Skeletal muscle tissue (tissue), 4 donors: Measurements from ENCODE around the gene FZD10. TPM values are rescaled to one million over a fixed set of nuclear protein-coding genes. Genes with fewer than 3 reads are reported as not detected.

Source experiments
- H3K27ac ChIP-seq: one replicate; pipeline ENCODE4 v1.7.0; 2013; ENCODE audit warnings: mild to moderate bottlenecking, low read depth, low read length, inconsistent platforms
- H3K27me3 ChIP-seq, 3 donors: one replicate each; pipeline ENCODE4 v1.7.0; 2013; ENCODE audit warnings: low read length in 3 of 3; ENCODE audit not compliant: control insufficient read depth in 3 of 3, insufficient read depth in 3 of 3
- H3K36me3 ChIP-seq, 3 donors: one replicate each; pipeline ENCODE4 v1.7.0; 2013; ENCODE audit warnings: low read length in 3 of 3; ENCODE audit not compliant: control insufficient read depth in 3 of 3, insufficient read depth in 3 of 3
- H3K4me1 ChIP-seq, 3 donors: one replicate each; pipeline ENCODE4 v1.7.0; 2013; ENCODE audit warnings: low read length in 3 of 3, mild to moderate bottlenecking in 3 of 3; ENCODE audit not compliant: control insufficient read depth in 3 of 3, insufficient read depth in 3 of 3
- H3K4me3 ChIP-seq, 3 donors: one replicate each; pipeline ENCODE4 v1.7.0; 2013; ENCODE audit warnings: low read length in 3 of 3
- H3K9ac ChIP-seq, 3 donors: one replicate each; pipeline ENCODE4 v1.7.0; 2013; ENCODE audit warnings: low read length in 3 of 3, mild to moderate bottlenecking in 3 of 3, moderate library complexity in 2 of 3, low read depth in 1 of 3
- H3K9me3 ChIP-seq, 3 donors: one replicate each; pipeline ENCODE4 v1.7.0; 2013; ENCODE audit warnings: low read length in 3 of 3; ENCODE audit not compliant: control insufficient read depth in 3 of 3
- total RNA-seq: library from RNA; depleted of rRNA; stranded (reverse); fragments of >200 nt; gene quantifications from one replicate; pipeline ENCODE4 v1.2.3, GENCODE V29; 2014
- donor health status: Osteomylitis.

FZD10 gene
- total RNA-seq, 1 donor from 2014 or later = 5.7 TPM

DNA sequence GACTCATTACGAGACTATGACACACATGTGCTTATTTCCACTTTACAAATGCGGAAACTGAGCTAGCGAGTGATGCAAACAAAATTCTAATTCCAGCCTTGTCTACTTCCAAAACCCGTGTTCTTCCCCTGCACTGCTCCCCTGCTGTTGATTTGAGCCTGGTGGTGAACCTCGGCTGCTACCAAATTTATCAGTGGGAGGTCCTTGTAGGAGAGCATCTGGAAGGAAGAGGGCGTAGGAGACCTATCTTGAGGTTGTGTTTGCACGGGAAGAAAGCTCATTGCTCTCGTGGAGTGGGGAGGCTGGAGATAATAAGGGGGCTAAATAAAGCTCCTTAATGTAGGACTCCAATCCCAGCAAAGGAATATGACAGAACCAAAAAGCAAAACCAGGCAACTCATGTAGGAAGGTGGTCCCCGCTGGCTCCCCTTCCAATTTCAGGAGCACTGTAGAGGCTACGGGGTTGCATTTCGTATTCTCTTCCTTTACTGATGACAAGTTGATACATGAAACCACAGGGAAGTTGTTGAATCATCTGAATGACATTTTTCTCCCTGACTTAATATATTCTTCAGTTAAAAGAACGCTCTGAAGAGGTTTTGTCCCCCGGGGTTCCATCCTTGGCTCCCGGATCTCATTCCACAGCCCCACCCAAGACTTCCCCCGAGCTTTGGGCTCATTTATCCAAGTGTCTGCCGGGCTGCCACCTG, 52.6 kb downstream of the FZD10 start:
- Histone ChIP-seq H3K27me3 (peaks cover 0 to 11% (median 0%) of the 10 kb centered on the region in 3 donors), H3K9ac (no peak overlapping the region), H3K9me3 (no peaks in the 10 kb centered on the region), H3K27ac (no peak overlapping the region), H3K4me3 (no peak overlapping the region), H3K36me3 (no peaks in the 10 kb centered on the region), H3K4me1 (no peaks in the 10 kb centered on the region)

Other genes with a start within 250 kb of the FZD10 start
- not detected for gene PIWIL1, start 175.4 kb downstream of the FZD10 start, total RNA-seq